ENCODE measurements around the gene NME2.

DNA sequence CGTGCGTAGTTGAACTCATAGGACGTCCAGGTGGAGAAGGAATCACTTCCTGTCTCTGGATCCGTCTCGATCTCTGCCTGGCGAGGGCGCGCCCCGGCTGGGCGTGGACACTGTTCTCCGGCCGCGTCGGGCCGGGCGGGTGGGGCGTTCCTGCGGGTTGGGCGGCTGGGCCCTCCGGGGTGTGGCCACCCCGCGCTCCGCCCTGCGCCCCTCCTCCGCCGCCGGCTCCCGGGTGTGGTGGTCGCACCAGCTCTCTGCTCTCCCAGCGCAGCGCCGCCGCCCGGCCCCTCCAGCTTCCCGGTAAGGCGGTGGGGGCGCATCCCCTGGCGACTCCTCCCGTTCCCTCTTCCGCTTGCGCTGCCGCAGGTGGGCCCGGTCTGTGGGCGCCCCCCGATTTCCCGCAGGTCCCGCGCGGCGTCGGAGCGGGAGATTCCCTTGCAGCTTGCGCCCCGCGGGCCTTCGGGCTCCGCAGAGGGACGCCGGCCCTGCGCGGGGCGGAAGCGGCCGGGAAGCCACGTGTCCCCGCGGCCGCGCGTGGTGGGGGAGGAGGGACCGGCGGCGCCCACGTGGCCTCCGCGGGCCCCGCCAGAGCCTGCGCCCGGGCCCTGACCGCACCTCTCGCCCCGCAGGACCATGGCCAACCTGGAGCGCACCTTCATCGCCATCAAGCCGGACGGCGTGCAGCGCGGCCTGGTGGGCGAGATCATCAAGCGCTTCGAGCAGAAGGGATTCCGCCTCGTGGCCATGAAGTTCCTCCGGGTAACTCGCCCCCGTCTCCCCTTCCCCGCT lies at the start of gene NME2:
- TF ChIP-seq, protein P1, sequence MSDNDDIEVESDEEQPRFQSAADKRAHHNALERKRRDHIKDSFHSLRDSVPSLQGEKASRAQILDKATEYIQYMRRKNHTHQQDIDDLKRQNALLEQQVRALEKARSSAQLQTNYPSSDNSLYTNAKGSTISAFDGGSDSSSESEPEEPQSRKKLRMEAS (IDR thresholded peaks at IDR 0.05) = no peak
- no peak for TF ChIP-seq JUND (IDR thresholded peaks at IDR 0.05)
- peak; percentile 50 for TF ChIP-seq REST (IDR thresholded peaks at IDR 0.05)
- TF ChIP-seq, protein P2, sequence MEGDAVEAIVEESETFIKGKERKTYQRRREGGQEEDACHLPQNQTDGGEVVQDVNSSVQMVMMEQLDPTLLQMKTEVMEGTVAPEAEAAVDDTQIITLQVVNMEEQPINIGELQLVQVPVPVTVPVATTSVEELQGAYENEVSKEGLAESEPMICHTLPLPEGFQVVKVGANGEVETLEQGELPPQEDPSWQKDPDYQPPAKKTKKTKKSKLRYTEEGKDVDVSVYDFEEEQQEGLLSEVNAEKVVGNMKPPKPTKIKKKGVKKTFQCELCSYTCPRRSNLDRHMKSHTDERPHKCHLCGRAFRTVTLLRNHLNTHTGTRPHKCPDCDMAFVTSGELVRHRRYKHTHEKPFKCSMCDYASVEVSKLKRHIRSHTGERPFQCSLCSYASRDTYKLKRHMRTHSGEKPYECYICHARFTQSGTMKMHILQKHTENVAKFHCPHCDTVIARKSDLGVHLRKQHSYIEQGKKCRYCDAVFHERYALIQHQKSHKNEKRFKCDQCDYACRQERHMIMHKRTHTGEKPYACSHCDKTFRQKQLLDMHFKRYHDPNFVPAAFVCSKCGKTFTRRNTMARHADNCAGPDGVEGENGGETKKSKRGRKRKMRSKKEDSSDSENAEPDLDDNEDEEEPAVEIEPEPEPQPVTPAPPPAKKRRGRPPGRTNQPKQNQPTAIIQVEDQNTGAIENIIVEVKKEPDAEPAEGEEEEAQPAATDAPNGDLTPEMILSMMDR (IDR thresholded peaks at IDR 0.05; ENCODE audit: low read depth, low read length, missing input control) = no peak
- peak; percentile 40 for TF ChIP-seq SP1 (IDR thresholded peaks at IDR 0.05)
- TF ChIP-seq GABPA (IDR thresholded peaks at IDR 0.05 in 1 of 2, conservative IDR thresholded peaks at IDR 0.05 in 1 of 2) = peak in 1 of 2 donors; percentile 60
- no peak for TF ChIP-seq TAF1 (conservative IDR thresholded peaks at IDR 0.05)
- TF ChIP-seq YY1 (IDR thresholded peaks at IDR 0.05) = no peak
- TF ChIP-seq RAD21 (IDR thresholded peaks at IDR 0.05) = no peak
- TF ChIP-seq, protein P3, sequence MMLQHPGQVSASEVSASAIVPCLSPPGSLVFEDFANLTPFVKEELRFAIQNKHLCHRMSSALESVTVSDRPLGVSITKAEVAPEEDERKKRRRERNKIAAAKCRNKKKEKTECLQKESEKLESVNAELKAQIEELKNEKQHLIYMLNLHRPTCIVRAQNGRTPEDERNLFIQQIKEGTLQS (IDR thresholded peaks at IDR 0.05) = no peak
- no peak for TF ChIP-seq FOXA1 (IDR thresholded peaks at IDR 0.05)
